ENCODE data around the gene TRIP12.

DNA sequence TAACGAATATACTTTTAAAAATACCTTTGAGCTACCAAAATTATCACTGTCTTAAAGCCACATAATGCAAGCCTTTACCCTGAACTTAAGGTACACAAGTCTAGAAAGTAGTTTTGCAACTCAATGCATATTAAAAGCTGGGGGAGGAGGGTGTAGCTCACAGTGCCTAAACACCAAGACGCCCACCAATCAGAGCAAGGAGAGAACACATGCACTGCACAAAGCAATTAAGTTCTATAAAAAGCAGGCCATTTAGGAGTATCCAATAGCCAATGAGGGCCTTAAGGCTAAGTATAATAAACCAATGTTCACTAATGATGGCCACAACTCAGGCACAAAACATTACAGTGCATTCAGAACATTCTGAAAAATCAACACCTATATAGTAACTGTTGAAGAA is 16.2 kb downstream of the TRIP12 start:
- no peak for TF ChIP-seq POLR2A (IDR thresholded peaks at IDR 0.05)
- TF ChIP-seq, protein P1, sequence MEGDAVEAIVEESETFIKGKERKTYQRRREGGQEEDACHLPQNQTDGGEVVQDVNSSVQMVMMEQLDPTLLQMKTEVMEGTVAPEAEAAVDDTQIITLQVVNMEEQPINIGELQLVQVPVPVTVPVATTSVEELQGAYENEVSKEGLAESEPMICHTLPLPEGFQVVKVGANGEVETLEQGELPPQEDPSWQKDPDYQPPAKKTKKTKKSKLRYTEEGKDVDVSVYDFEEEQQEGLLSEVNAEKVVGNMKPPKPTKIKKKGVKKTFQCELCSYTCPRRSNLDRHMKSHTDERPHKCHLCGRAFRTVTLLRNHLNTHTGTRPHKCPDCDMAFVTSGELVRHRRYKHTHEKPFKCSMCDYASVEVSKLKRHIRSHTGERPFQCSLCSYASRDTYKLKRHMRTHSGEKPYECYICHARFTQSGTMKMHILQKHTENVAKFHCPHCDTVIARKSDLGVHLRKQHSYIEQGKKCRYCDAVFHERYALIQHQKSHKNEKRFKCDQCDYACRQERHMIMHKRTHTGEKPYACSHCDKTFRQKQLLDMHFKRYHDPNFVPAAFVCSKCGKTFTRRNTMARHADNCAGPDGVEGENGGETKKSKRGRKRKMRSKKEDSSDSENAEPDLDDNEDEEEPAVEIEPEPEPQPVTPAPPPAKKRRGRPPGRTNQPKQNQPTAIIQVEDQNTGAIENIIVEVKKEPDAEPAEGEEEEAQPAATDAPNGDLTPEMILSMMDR (IDR thresholded peaks at IDR 0.05) = no peak
